PC-3 (cell line): ENCODE measurements around the gene LHX2. TPM values are rescaled to one million over a fixed set of nuclear protein-coding genes. Genes with fewer than 3 reads are reported as not detected.

Experiments used
- ATAC-seq: fragments of 200-7000 bp; cut with Tn5 transposase; 2 replicates; pipeline ENCODE4 v1.9.1; 2020; ENCODE audit warnings: mild to moderate bottlenecking, moderate library complexity
- BruUV-seq: library from RNA; stranded (reverse); fragments of 400-500 nt; replicated peaks from 2 replicates; lab custom pipeline; 2021; lab: Mats Ljungman, UMichigan
- CTCF ChIA-PET: fragments of 300-600 bp; sonication (Branson Sonifier 250); formaldehyde crosslinking; loops from one replicate; lab custom pipeline; 2022; ENCODE audit warnings: antibody characterized with exemption; lab: Charles Lee
- POLR2A ChIA-PET: fragments of 300-600 bp; sonication (Branson Sonifier 250); formaldehyde crosslinking; loops from one replicate; lab custom pipeline; 2022; ENCODE audit warnings: antibody characterized with exemption; ENCODE audit not compliant: unreplicated experiment; lab: Charles Lee
- DNase-seq: peaks from one replicate; pipeline ENCODE4 v3.0.0-alpha.2; 2015
- H2AFZ ChIP-seq: fragments of 300-600 bp; sonication (generic); 2 replicates; pipeline ENCODE4 v1.6.0; 2016; ENCODE audit warnings: antibody characterized with exemption, low read length
- H3F3A ChIP-seq: fragments of 300-600 bp; sonication (generic); one replicate; pipeline ENCODE4 v1.6.0; 2017; ENCODE audit warnings: antibody characterized with exemption, low read length, control low read depth, mild to moderate bottlenecking; ENCODE audit not compliant: unreplicated experiment
- H3K27ac ChIP-seq: fragments of 300-600 bp; sonication (generic); 2 replicates; pipeline ENCODE4 v1.5.1; 2016; ENCODE audit warnings: mild to moderate bottlenecking, low read length
- H3K27me3 ChIP-seq: fragments of 300-600 bp; sonication (generic); 2 replicates; pipeline ENCODE4 v1.6.1; 2016; ENCODE audit warnings: low read length, mixed read lengths
- H3K36me3 ChIP-seq: fragments of 300-600 bp; sonication (generic); 2 replicates; pipeline ENCODE4 v1.6.1; 2016; ENCODE audit warnings: low read depth, mixed run types, low read length, mixed read lengths
- H3K4me1 ChIP-seq: fragments of 300-600 bp; sonication (generic); 2 replicates; pipeline ENCODE4 v1.5.1; 2016; ENCODE audit warnings: low read length; ENCODE audit not compliant: insufficient read depth
- H3K4me2 ChIP-seq: fragments of 300-600 bp; sonication (generic); 2 replicates; pipeline ENCODE4 v1.6.0; 2016; ENCODE audit warnings: low read length
- H3K4me3 ChIP-seq: fragments of 300-600 bp; sonication (generic); 2 replicates; pipeline ENCODE4 v1.5.1; 2016; ENCODE audit warnings: mild to moderate bottlenecking, low read length, mixed read lengths
- H3K79me2 ChIP-seq: fragments of 300-600 bp; sonication (generic); 2 replicates; pipeline ENCODE4 v1.6.1; 2017; ENCODE audit warnings: low read length, mixed read lengths
- H3K9ac ChIP-seq: fragments of 300-600 bp; sonication (generic); 2 replicates; pipeline ENCODE4 v1.6.0; 2016; ENCODE audit warnings: mild to moderate bottlenecking, low read length
- H3K9me2 ChIP-seq: fragments of 300-600 bp; sonication (generic); replicated peaks from 2 replicates; pipeline ENCODE4 v1.6.1; 2016; ENCODE audit warnings: mixed run types, low read length, mixed read lengths
- H3K9me3 ChIP-seq: fragments of 300-600 bp; sonication (generic); 2 replicates; pipeline ENCODE4 v1.6.1; 2016; ENCODE audit warnings: low read length, mixed read lengths
- H4K20me1 ChIP-seq: fragments of 300-600 bp; sonication (generic); 2 replicates; pipeline ENCODE4 v1.6.1; 2016; ENCODE audit warnings: low read length, mixed read lengths
- EZH2 ChIP-seq: fragments of 300-600 bp; sonication (generic); IDR thresholded peaks from one replicate; pipeline ENCODE4 v1.6.1; 2017; ENCODE audit warnings: antibody characterized with exemption, mild to moderate bottlenecking, low read length; ENCODE audit not compliant: unreplicated experiment
- EZH2phosphoT487 ChIP-seq: fragments of 300-600 bp; sonication (generic); IDR thresholded peaks from 2 replicates; pipeline ENCODE4 v1.6.1; 2018; ENCODE audit warnings: mild to moderate bottlenecking, antibody characterized with exemption, low read length, borderline replicate concordance
- intact Hi-C: fragments of 100-400 bp; cut with micrococcal nuclease; formaldehyde crosslinking; loops from 2 replicates; pipeline ENCODE4 v1.9.0; 2023
- total RNA-seq: library from RNA; depleted of rRNA; stranded (reverse); fragments of >200 nt; gene quantifications from 2 replicates; pipeline ENCODE4 v1.2.3, GENCODE V29; 2014
- TF ChIP-seq, protein P1 (sequence below): fragments of 300-600 bp; sonication (generic); conservative IDR thresholded peaks from 2 replicates; pipeline ENCODE4 v1.5.1; 2017; ENCODE audit warnings: antibody characterized with exemption, low read depth, mild to moderate bottlenecking, low read length

LHX2 gene
- total RNA-seq, 1 experiment from 2014 or later = 1.1 TPM

GRCh38 chr9:124014956-124015660 lies 3.5 kb downstream of the LHX2 start:
- DNase-seq (no peak), ATAC-seq (no peak)
- BruUV-seq = no TSS peak
- Histone ChIP-seq H3K9me3 (no peaks in the 10 kb centered on the region), H3K4me2 (no peak overlapping the region), H3F3A (no peaks in the 10 kb centered on the region), H3K36me3 (no peaks in the 10 kb centered on the region), H3K4me1 (no peaks in the 10 kb centered on the region), H3K27ac (no peak overlapping the region), H3K9me2 (no peaks in the 10 kb centered on the region), H4K20me1 (no peaks in the 10 kb centered on the region), H3K4me3 (no peak overlapping the region), H3K79me2 (no peaks in the 10 kb centered on the region), H3K27me3 (peaks cover 9% of the 10 kb centered on the region), H2AFZ (no peak overlapping the region), H3K9ac (no peak overlapping the region)
- TF ChIP-seq, protein P1, sequence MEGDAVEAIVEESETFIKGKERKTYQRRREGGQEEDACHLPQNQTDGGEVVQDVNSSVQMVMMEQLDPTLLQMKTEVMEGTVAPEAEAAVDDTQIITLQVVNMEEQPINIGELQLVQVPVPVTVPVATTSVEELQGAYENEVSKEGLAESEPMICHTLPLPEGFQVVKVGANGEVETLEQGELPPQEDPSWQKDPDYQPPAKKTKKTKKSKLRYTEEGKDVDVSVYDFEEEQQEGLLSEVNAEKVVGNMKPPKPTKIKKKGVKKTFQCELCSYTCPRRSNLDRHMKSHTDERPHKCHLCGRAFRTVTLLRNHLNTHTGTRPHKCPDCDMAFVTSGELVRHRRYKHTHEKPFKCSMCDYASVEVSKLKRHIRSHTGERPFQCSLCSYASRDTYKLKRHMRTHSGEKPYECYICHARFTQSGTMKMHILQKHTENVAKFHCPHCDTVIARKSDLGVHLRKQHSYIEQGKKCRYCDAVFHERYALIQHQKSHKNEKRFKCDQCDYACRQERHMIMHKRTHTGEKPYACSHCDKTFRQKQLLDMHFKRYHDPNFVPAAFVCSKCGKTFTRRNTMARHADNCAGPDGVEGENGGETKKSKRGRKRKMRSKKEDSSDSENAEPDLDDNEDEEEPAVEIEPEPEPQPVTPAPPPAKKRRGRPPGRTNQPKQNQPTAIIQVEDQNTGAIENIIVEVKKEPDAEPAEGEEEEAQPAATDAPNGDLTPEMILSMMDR = no peak
- no peak for TF ChIP-seq EZH2
- no peak for TF ChIP-seq EZH2phosphoT487
- intact Hi-C loops = loop anchor here (10.0 kb wide), 1 partner anchor 470 kb away; no protein-coding TSS in a partner anchor
- CTCF ChIA-PET = no interaction called here
- POLR2A ChIA-PET = no interaction called here

- H4K20me1 ChIP-seq = no peaks in the 10 kb centered on the region
- no peak for ATAC-seq
- no peak overlapping the region for H3K27ac ChIP-seq
- H3K4me3 ChIP-seq = no peak overlapping the region
- no TSS peak for BruUV-seq
- intact Hi-C loops = loop anchor here (10.0 kb wide), 1 partner anchor 471 kb away; no protein-coding TSS in a partner anchor
- H3K4me2 ChIP-seq = no peak overlapping the region
- H3K4me1 ChIP-seq = no peaks in the 10 kb centered on the region
- POLR2A ChIA-PET = no interaction called here
- H3K9ac ChIP-seq = no peak overlapping the region
- H3K27me3 ChIP-seq = peaks cover 3% of the 10 kb centered on the region
- no peaks in the 10 kb centered on the region for H3K9me2 ChIP-seq
- H3F3A ChIP-seq = no peaks in the 10 kb centered on the region
- no peaks in the 10 kb centered on the region for H3K36me3 ChIP-seq
- CTCF ChIA-PET = no interaction called here
- no peak for TF ChIP-seq EZH2phosphoT487
- TF ChIP-seq EZH2 = no peak
- TF ChIP-seq, protein P1 = no peak
- no peak overlapping the region for H2AFZ ChIP-seq
- H3K9me3 ChIP-seq = no peaks in the 10 kb centered on the region
- no peaks in the 10 kb centered on the region for H3K79me2 ChIP-seq
- DNase-seq = no peak
These were observed 4.1 kb downstream of the LHX2 start for GRCh38 chr9:124015661-124016131.
